Neural progenitor cell (in vitro differentiated cells): ENCODE data around the gene CAMK1G. TPM values are rescaled to one million over a fixed set of nuclear protein-coding genes. Genes with fewer than 3 reads are reported as not detected.

Source experiments
- DNase-seq: peaks from one replicate; pipeline ENCODE4 v3.0.0-alpha.2; 2016; ENCODE audit warnings: low spot score
- H2AFZ ChIP-seq: fragments of 200-600 bp; sonication (generic); replicated peaks from 2 replicates; pipeline ENCODE4 v1.6.1; 2016; ENCODE audit warnings: antibody characterized with exemption
- H3F3A ChIP-seq: fragments of 200-600 bp; sonication (generic); 2 replicates; pipeline ENCODE4 v1.6.1; 2016; ENCODE audit warnings: antibody characterized with exemption, low read depth
- H3K27ac ChIP-seq: fragments of 200-600 bp; sonication (generic); 2 replicates; pipeline ENCODE4 v1.5.1; 2016; ENCODE audit warnings: mild to moderate bottlenecking
- H3K27me3 ChIP-seq: fragments of 200-600 bp; sonication (generic); 2 replicates; pipeline ENCODE4 v1.6.1; 2016; ENCODE audit warnings: mild to moderate bottlenecking, moderate library complexity
- H3K36me3 ChIP-seq: fragments of 200-600 bp; sonication (generic); 2 replicates; pipeline ENCODE4 v1.5.1; 2016
- H3K4me1 ChIP-seq: fragments of 200-600 bp; sonication (generic); 2 replicates; pipeline ENCODE4 v1.6.1; 2016; ENCODE audit warnings: mixed run types
- H3K4me2 ChIP-seq: fragments of 200-600 bp; sonication (generic); 2 replicates; pipeline ENCODE4 v1.6.1; 2016
- H3K4me3 ChIP-seq: fragments of 200-600 bp; sonication (generic); 2 replicates; pipeline ENCODE4 v1.5.1; 2016
- H3K79me2 ChIP-seq: fragments of 200-600 bp; sonication (generic); 2 replicates; pipeline ENCODE4 v1.6.1; 2016; ENCODE audit warnings: low read depth
- H3K9ac ChIP-seq: fragments of 200-600 bp; sonication (generic); 2 replicates; pipeline ENCODE4 v1.6.1; 2016
- H3K9me3 ChIP-seq: fragments of 200-600 bp; sonication (generic); 2 replicates; pipeline ENCODE4 v1.5.1; 2016; ENCODE audit warnings: low read depth
- H4K20me1 ChIP-seq: fragments of 200-600 bp; sonication (generic); 2 replicates; pipeline ENCODE4 v1.6.1; 2016; ENCODE audit warnings: low read depth
- H3K27ac Mint-ChIP-seq: 3 replicates; pipeline ENCODE4 v1.8.0; 2021; ENCODE audit warnings: mixed read lengths
- H3K27me3 Mint-ChIP-seq: 2 replicates; pipeline ENCODE4 v1.8.0; 2022; ENCODE audit warnings: low read depth, mild to moderate bottlenecking, inconsistent platforms, moderate library complexity, mixed read lengths; ENCODE audit not compliant: insufficient read depth
- H3K36me3 Mint-ChIP-seq: 3 replicates; pipeline ENCODE4 v1.8.0; 2021; ENCODE audit warnings: mixed read lengths
- H3K4me1 Mint-ChIP-seq: 3 replicates; pipeline ENCODE4 v1.8.0; 2021; ENCODE audit warnings: mixed read lengths
- H3K4me3 Mint-ChIP-seq: 3 replicates; pipeline ENCODE4 v1.8.0; 2021; ENCODE audit warnings: mild to moderate bottlenecking, moderate library complexity, mixed read lengths
- H3K9me3 Mint-ChIP-seq: 3 replicates; pipeline ENCODE4 v1.8.0; 2020; ENCODE audit warnings: mixed read lengths
- EZH2 ChIP-seq: fragments of 200-600 bp; sonication (generic); IDR thresholded peaks from 2 replicates; pipeline ENCODE4 v1.6.1; 2017; ENCODE audit warnings: antibody characterized with exemption, mild to moderate bottlenecking, moderate library complexity
- EZH2phosphoT487 ChIP-seq: fragments of 200-600 bp; sonication (generic); IDR thresholded peaks from 2 replicates; pipeline ENCODE4 v1.6.1; 2017; ENCODE audit warnings: antibody characterized with exemption
- total RNA-seq: library from RNA; depleted of rRNA; stranded (reverse); fragments of >200 nt; gene quantifications from 2 replicates; pipeline ENCODE4 v1.2.3, GENCODE V29; 2015; ENCODE audit warnings: low replicate concordance
- TF ChIP-seq, protein P1 (sequence below): fragments of 200-600 bp; sonication (generic); IDR thresholded peaks from 2 replicates; pipeline ENCODE4 v1.5.1; 2017; ENCODE audit warnings: antibody characterized with exemption, mild to moderate bottlenecking

The CAMK1G gene
- total RNA-seq, 1 donor from 2014 or later: 3.6 TPM

DNA sequence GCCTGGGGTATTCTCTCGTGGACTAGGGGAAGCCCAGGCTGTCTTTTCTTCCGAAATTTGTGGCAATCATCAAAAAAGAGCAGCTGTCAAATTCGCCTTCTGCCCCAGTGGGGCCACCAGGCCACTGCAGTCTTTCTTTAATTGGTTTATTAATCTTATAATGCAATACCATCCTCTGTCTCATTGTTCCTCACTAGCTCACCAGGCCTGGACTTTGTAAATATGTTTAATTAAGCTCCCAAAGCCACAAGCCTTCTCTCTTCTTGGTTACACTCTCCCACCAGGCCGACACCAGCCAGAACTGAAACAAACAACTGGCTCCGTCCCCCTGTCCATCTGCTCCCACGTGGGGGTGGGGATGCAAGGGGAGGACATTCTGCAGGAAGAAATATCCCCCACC is 22.0 kb upstream of the CAMK1G start:
- H3K9ac ChIP-seq: no peak overlapping the region
- peaks cover 6% of the 10 kb centered on the region for H3K27me3 Mint-ChIP-seq
- no peaks in the 10 kb centered on the region for H3K36me3 ChIP-seq
- no peaks in the 10 kb centered on the region for H3K36me3 Mint-ChIP-seq
- no peak overlapping the region for H3K4me3 Mint-ChIP-seq
- H3K4me2 ChIP-seq: no peak overlapping the region
- H3K79me2 ChIP-seq: no peaks in the 10 kb centered on the region
- H4K20me1 ChIP-seq: no peaks in the 10 kb centered on the region
- H3K9me3 Mint-ChIP-seq: no peaks in the 10 kb centered on the region
- peaks cover 21% of the 10 kb centered on the region for H3K4me1 ChIP-seq
- no peaks in the 10 kb centered on the region for H3F3A ChIP-seq
- H3K27ac ChIP-seq: no peak overlapping the region
- H3K9me3 ChIP-seq: no peaks in the 10 kb centered on the region
- no peak overlapping the region for H3K27ac Mint-ChIP-seq
- H3K27me3 ChIP-seq: peaks cover 17% of the 10 kb centered on the region
- no peak overlapping the region for H2AFZ ChIP-seq
- H3K4me1 Mint-ChIP-seq: peaks cover 15% of the 10 kb centered on the region
- no peak for TF ChIP-seq EZH2
- TF ChIP-seq EZH2phosphoT487: no peak
- no peak for DNase-seq
- no peak overlapping the region for H3K4me3 ChIP-seq

DNA sequence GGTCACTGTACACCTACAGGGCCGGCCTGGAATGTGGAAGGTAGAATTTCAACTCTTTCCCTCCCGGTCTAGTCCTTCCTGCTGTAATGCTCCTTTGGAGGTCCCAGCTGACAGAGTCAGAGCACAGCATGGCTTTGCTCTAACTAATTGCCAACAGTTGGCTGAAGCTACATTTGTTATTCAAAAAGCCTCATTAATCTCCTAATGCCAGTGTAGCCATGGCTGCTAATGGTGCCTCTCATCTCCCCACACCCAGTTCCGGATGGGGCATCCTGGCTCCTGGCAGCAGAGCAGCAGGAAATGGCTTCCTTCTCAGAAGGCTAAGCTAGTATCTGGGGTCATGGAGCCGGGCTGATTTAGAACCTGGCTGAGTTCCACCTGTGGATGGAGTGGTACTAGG is 18.7 kb upstream of the CAMK1G start:
- no peak overlapping the region for H3K4me3 Mint-ChIP-seq

DNA sequence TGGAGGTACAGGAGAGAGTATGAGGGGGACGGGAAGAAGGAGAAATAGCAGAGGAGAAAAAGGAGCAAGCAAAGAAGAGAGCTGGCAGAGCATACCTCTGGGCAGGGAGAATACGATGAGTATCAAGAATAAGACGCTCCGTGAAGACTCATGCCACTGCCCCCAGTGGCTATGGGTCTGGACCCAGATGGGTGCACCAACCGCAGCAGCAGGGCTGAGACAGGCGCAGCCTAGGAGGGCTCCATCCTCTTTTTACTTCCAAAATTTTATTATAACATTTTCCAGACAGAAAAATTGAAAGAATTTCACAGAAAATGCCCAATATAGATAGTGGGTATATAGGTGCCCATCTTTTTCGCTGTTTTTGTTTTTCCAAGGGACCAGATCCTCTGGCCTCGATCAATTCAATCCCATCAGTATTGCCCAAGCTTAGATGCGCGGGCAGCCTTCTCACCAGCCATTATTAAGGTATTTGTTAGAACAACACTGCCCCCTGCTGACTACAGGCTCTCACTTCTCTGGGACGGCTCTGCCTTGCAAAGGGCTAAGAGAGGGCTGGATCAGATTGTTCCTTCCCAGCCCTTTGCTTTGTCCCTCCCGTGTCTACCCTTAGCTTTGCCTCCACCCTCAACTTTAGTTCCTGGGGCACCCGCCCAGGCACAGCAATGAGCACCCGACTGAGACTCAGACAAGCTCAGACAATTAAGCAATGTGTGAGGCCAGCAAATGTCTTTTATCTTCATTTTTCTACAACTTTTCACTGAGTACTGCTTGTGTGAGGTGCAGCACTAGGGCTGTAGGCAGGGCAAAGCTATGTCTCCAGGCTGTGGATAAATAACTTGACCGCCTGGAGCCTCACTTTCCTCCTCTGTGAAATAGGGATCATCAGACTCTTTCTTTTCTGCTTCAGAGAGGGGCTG is 17.5 kb upstream of the CAMK1G start:
- H3K4me3 Mint-ChIP-seq: no peak overlapping the region
- H3K36me3 Mint-ChIP-seq: no peaks in the 10 kb centered on the region
- Histone ChIP-seq H3K4me1 (peaks cover 10% of the 10 kb centered on the region), H3K4me2 (no peak overlapping the region), H4K20me1 (no peaks in the 10 kb centered on the region), H3K27ac (no peak overlapping the region), H3K9me3 (no peaks in the 10 kb centered on the region), H3K36me3 (no peaks in the 10 kb centered on the region), H2AFZ (peak overlapping the region; percentile 84), H3F3A (no peaks in the 10 kb centered on the region), H3K79me2 (no peaks in the 10 kb centered on the region), H3K27me3 (peaks cover 26% of the 10 kb centered on the region), H3K9ac (no peak overlapping the region), H3K4me3 (no peak overlapping the region)
- DNase-seq: peak; percentile 95
- H3K27ac Mint-ChIP-seq: no peak overlapping the region
- H3K27me3 Mint-ChIP-seq: peaks cover 12% of the 10 kb centered on the region
- TF ChIP-seq, protein P1, sequence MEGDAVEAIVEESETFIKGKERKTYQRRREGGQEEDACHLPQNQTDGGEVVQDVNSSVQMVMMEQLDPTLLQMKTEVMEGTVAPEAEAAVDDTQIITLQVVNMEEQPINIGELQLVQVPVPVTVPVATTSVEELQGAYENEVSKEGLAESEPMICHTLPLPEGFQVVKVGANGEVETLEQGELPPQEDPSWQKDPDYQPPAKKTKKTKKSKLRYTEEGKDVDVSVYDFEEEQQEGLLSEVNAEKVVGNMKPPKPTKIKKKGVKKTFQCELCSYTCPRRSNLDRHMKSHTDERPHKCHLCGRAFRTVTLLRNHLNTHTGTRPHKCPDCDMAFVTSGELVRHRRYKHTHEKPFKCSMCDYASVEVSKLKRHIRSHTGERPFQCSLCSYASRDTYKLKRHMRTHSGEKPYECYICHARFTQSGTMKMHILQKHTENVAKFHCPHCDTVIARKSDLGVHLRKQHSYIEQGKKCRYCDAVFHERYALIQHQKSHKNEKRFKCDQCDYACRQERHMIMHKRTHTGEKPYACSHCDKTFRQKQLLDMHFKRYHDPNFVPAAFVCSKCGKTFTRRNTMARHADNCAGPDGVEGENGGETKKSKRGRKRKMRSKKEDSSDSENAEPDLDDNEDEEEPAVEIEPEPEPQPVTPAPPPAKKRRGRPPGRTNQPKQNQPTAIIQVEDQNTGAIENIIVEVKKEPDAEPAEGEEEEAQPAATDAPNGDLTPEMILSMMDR: peak; percentile 81
- no peak for TF ChIP-seq EZH2phosphoT487
- TF ChIP-seq EZH2: no peak
- no peaks in the 10 kb centered on the region for H3K9me3 Mint-ChIP-seq
- H3K4me1 Mint-ChIP-seq: peaks cover 16% of the 10 kb centered on the region

More for the DNA sequence above, 18.7 kb upstream of the CAMK1G start:
- DNase-seq: no peak
- H3K4me2 ChIP-seq: no peak overlapping the region
- H3K36me3 Mint-ChIP-seq: no peaks in the 10 kb centered on the region
- peaks cover 17% of the 10 kb centered on the region for H3K4me1 ChIP-seq
- H3K79me2 ChIP-seq: no peaks in the 10 kb centered on the region
- no peaks in the 10 kb centered on the region for H3K9me3 Mint-ChIP-seq
- H3K4me1 Mint-ChIP-seq: peaks cover 18% of the 10 kb centered on the region
- H3K27me3 ChIP-seq: peaks cover 21% of the 10 kb centered on the region
- H3K9me3 ChIP-seq: no peaks in the 10 kb centered on the region
- H3K27ac ChIP-seq: no peak overlapping the region
- no peak overlapping the region for H2AFZ ChIP-seq
- no peaks in the 10 kb centered on the region for H4K20me1 ChIP-seq
- no peaks in the 10 kb centered on the region for H3K36me3 ChIP-seq
- no peak overlapping the region for H3K27ac Mint-ChIP-seq
- peaks cover 12% of the 10 kb centered on the region for H3K27me3 Mint-ChIP-seq
- H3K4me3 ChIP-seq: no peak overlapping the region
- H3F3A ChIP-seq: no peaks in the 10 kb centered on the region
- no peak overlapping the region for H3K9ac ChIP-seq
- TF ChIP-seq EZH2phosphoT487: no peak
- TF ChIP-seq, protein P1: no peak
- TF ChIP-seq EZH2: no peak

DNA sequence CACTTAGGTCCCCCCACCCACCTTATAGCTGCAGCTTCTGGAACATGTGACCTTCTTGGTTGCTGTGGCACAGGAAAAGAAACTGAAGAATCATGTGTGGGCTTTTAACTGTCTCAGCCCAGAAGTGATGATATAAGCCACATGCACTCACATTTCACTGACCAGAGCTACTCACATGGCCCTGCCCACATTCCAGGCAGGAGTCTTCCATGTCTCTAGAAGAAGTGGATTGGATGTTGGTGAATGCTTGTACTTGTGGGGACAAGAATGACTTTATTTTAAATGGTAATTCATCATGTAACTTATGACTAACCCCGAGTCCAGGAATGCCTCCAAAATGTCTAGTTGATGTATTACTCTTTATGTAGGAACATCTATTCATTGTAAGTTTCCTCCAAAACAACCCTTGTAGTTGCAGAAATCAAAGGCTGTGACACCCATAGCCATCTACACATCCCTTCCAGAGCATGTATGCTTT is 15.8 kb upstream of the CAMK1G start:
- no peak overlapping the region for H3K4me2 ChIP-seq
- H3K9me3 ChIP-seq: no peaks in the 10 kb centered on the region
- no peaks in the 10 kb centered on the region for H4K20me1 ChIP-seq
- H3K9me3 Mint-ChIP-seq: no peaks in the 10 kb centered on the region
- no peak overlapping the region for H3K4me3 Mint-ChIP-seq
- no peak for DNase-seq
- H3K4me1 Mint-ChIP-seq: peaks cover 7% of the 10 kb centered on the region
- no peak overlapping the region for H3K4me3 ChIP-seq
- no peak overlapping the region for H3K9ac ChIP-seq
- H3K36me3 ChIP-seq: no peaks in the 10 kb centered on the region
- no peaks in the 10 kb centered on the region for H3F3A ChIP-seq
- no peak overlapping the region for H2AFZ ChIP-seq
- H3K4me1 ChIP-seq: peaks cover 2% of the 10 kb centered on the region
- H3K27ac ChIP-seq: no peak overlapping the region
- H3K27ac Mint-ChIP-seq: no peak overlapping the region
- H3K36me3 Mint-ChIP-seq: no peaks in the 10 kb centered on the region
- peaks cover 16% of the 10 kb centered on the region for H3K27me3 Mint-ChIP-seq
- no peaks in the 10 kb centered on the region for H3K79me2 ChIP-seq
- peaks cover 30% of the 10 kb centered on the region for H3K27me3 ChIP-seq
- TF ChIP-seq, protein P1: no peak
- TF ChIP-seq EZH2 (no peak), EZH2phosphoT487 (no peak)
